Peyer's patch (tissue), 4 donors: ENCODE results near the gene APLNR.

Experiments used
- CTCF ChIP-seq, 6 experiments: fragments of 450-650 bp in 4 of 6; fragments of 200-600 bp in 2 of 6; sonication (generic) in 1 of 6; IDR thresholded peaks; one replicate each; pipeline ENCODE4 v1.5.1; 2017 to 2019; ENCODE audit warnings: antibody characterized with exemption in 6 of 6, mild to moderate bottlenecking in 3 of 6, moderate library complexity in 1 of 6
- POLR2A ChIP-seq, 2 donors: fragments of 450-650 bp; IDR thresholded peaks; one replicate each; pipeline ENCODE4 v1.5.1; 2017; ENCODE audit warnings: antibody characterized with exemption in 2 of 2, mild to moderate bottlenecking in 2 of 2, moderate library complexity in 2 of 2

GRCh38 chr11:57279116-57279515 is 42.1 kb upstream of the APLNR start:
- TF ChIP-seq CTCF (IDR thresholded peaks at IDR 0.05) = no peak
- no peak for TF ChIP-seq POLR2A (IDR thresholded peaks at IDR 0.05)
